ENCODE data around the gene CEP120.

The CEP120 gene

GRCh38 chr5:123367739-123368138, 55.5 kb downstream of the CEP120 start:
- TF ChIP-seq GATA3 (IDR thresholded peaks at IDR 0.05; ENCODE audit: low read depth, low read length): no peak
- TF ChIP-seq GATA2 (IDR thresholded peaks at IDR 0.05; ENCODE audit: low read depth, low read length): no peak

GRCh38 chr5:123365156-123365555, 58.0 kb downstream of the CEP120 start:
- no peak for TF ChIP-seq GATA2 (IDR thresholded peaks at IDR 0.05; ENCODE audit: low read depth, low read length)
- TF ChIP-seq GATA3 (IDR thresholded peaks at IDR 0.05; ENCODE audit: low read depth, low read length): no peak

GRCh38 chr5:123364441-123365155, 58.6 kb downstream of the CEP120 start:
- TF ChIP-seq GATA2 (IDR thresholded peaks at IDR 0.05; ENCODE audit: low read depth, low read length) (no peak), GATA3 (IDR thresholded peaks at IDR 0.05; ENCODE audit: low read depth, low read length) (no peak)

GRCh38 chr5:123360910-123361309, 62.3 kb downstream of the CEP120 start:
- TF ChIP-seq GATA3 (IDR thresholded peaks at IDR 0.05; ENCODE audit: low read depth, low read length) (no peak), GATA2 (IDR thresholded peaks at IDR 0.05; ENCODE audit: low read depth, low read length) (no peak)

GRCh38 chr5:123360201-123360571, 63.0 kb downstream of the CEP120 start:
- TF ChIP-seq GATA3 (IDR thresholded peaks at IDR 0.05; ENCODE audit: low read depth, low read length) (no peak), GATA2 (IDR thresholded peaks at IDR 0.05; ENCODE audit: low read depth, low read length) (no peak)

- TF ChIP-seq GATA2 (IDR thresholded peaks at IDR 0.05; ENCODE audit: low read depth, low read length): no peak
- no peak for TF ChIP-seq GATA3 (IDR thresholded peaks at IDR 0.05; ENCODE audit: low read depth, low read length)
Observed at GRCh38 chr5:123359454-123360200, 63.6 kb downstream of the CEP120 start.

- TF ChIP-seq GATA3 (IDR thresholded peaks at IDR 0.05; ENCODE audit: low read depth, low read length): no peak
- no peak for TF ChIP-seq GATA2 (IDR thresholded peaks at IDR 0.05; ENCODE audit: low read depth, low read length)
Observed at GRCh38 chr5:123358751-123359150, 64.5 kb downstream of the CEP120 start.

- TF ChIP-seq GATA2 (IDR thresholded peaks at IDR 0.05; ENCODE audit: low read depth, low read length): no peak
- TF ChIP-seq GATA3 (IDR thresholded peaks at IDR 0.05; ENCODE audit: low read depth, low read length): no peak
Observed at GRCh38 chr5:123358304-123358703, 64.9 kb downstream of the CEP120 start.

GRCh38 chr5:123351820-123352219, 71.4 kb downstream of the CEP120 start:
- no peak for TF ChIP-seq GATA2 (IDR thresholded peaks at IDR 0.05; ENCODE audit: low read depth, low read length)

- TF ChIP-seq GATA3 (IDR thresholded peaks at IDR 0.05; ENCODE audit: low read depth, low read length) (no peak), GATA2 (IDR thresholded peaks at IDR 0.05; ENCODE audit: low read depth, low read length) (no peak)
Observed at GRCh38 chr5:123351240-123351639, 72.0 kb downstream of the CEP120 start.

GRCh38 chr5:123350742-123351141, 72.5 kb downstream of the CEP120 start:
- TF ChIP-seq GATA2 (IDR thresholded peaks at IDR 0.05; ENCODE audit: low read depth, low read length) (no peak), GATA3 (IDR thresholded peaks at IDR 0.05; ENCODE audit: low read depth, low read length) (no peak)

GRCh38 chr5:123344816-123345426, 78.3 kb downstream of the CEP120 start:
- TF ChIP-seq GATA3 (IDR thresholded peaks at IDR 0.05; ENCODE audit: low read depth, low read length): no peak
- no peak for TF ChIP-seq GATA2 (IDR thresholded peaks at IDR 0.05; ENCODE audit: low read depth, low read length)

- TF ChIP-seq GATA3 (IDR thresholded peaks at IDR 0.05; ENCODE audit: low read depth, low read length): peak; percentile 85
- TF ChIP-seq GATA2 (IDR thresholded peaks at IDR 0.05; ENCODE audit: low read depth, low read length): peak; percentile 58; the same call in 1 of the 2 replicates
Observed at GRCh38 chr5:123340928-123341327, 82.3 kb downstream of the CEP120 start.

GRCh38 chr5:123305751-123306150, 117.5 kb downstream of the CEP120 start:
- TF ChIP-seq GATA2 (IDR thresholded peaks at IDR 0.05; ENCODE audit: low read depth, low read length): no peak

Data from SH-SY5Y (cell line).